Mesenchymal stem cell (in vitro differentiated cells and primary cell): ENCODE data around the gene LARGE1.

Experiments used
- DNase-seq: peaks from one replicate; pipeline ENCODE4 v3.0.0-alpha.2; 2013
- H2AFZ ChIP-seq: one replicate; pipeline ENCODE4 v1.6.1; 2013; ENCODE audit warnings: low read depth, mild to moderate bottlenecking, control low read depth, inconsistent platforms, low read length, moderate library complexity
- H2AK5ac ChIP-seq: 2 replicates; pipeline ENCODE4 v1.6.1; 2013; ENCODE audit warnings: low read length, moderate library complexity, mild to moderate bottlenecking, inconsistent platforms; ENCODE audit not compliant: severe bottlenecking
- H2BK120ac ChIP-seq: one replicate; pipeline ENCODE4 v1.6.1; 2013; ENCODE audit warnings: low read depth, mild to moderate bottlenecking, inconsistent platforms, low read length, moderate library complexity
- H2BK12ac ChIP-seq, 2 experiments: one replicate each; pipeline ENCODE4 v1.6.1; 2013; ENCODE audit warnings: inconsistent platforms in 2 of 2, low read length in 2 of 2, mild to moderate bottlenecking in 2 of 2, moderate library complexity in 2 of 2, control low read depth in 1 of 2
- H2BK15ac ChIP-seq: one replicate; pipeline ENCODE4 v1.6.1; 2013; ENCODE audit warnings: mild to moderate bottlenecking, low read depth, inconsistent platforms; ENCODE audit not compliant: poor library complexity, severe bottlenecking
- H2BK5ac ChIP-seq: 2 replicates; pipeline ENCODE4 v1.6.1; 2013; ENCODE audit warnings: low read depth, mild to moderate bottlenecking, low read length, control low read depth, inconsistent platforms; ENCODE audit not compliant: poor library complexity, severe bottlenecking
- H3K14ac ChIP-seq, 2 experiments: one replicate each; pipeline ENCODE4 v1.6.1; 2013; ENCODE audit warnings: inconsistent platforms in 2 of 2, low read length in 2 of 2, control low read depth in 1 of 2, mild to moderate bottlenecking in 1 of 2, moderate library complexity in 1 of 2
- H3K18ac ChIP-seq, 2 experiments: one replicate each; pipeline ENCODE4 v1.6.1; 2013; ENCODE audit warnings: inconsistent platforms in 2 of 2, low read length in 2 of 2, control low read depth in 1 of 2, low read depth in 1 of 2, mild to moderate bottlenecking in 1 of 2
- H3K23ac ChIP-seq, 2 experiments: one replicate each; pipeline ENCODE4 v1.6.1; 2013; ENCODE audit warnings: inconsistent platforms in 2 of 2, low read length in 2 of 2, mild to moderate bottlenecking in 2 of 2, moderate library complexity in 2 of 2, control low read depth in 1 of 2
- H3K27ac ChIP-seq: 2 replicates; pipeline ENCODE4 v1.5.1; 2013; ENCODE audit warnings: mild to moderate bottlenecking, moderate library complexity, low read length, control low read depth, inconsistent platforms; ENCODE audit not compliant: poor library complexity, severe bottlenecking
- H3K27me3 ChIP-seq, 2 experiments: 2 replicates each; pipeline versions ENCODE4 v1.6.1 to v1.7.0; 2013; ENCODE audit warnings: low read length in 2 of 2, mild to moderate bottlenecking in 2 of 2, moderate library complexity in 2 of 2, control low read depth in 1 of 2, inconsistent platforms in 1 of 2; ENCODE audit not compliant: control insufficient read depth in 1 of 2, insufficient read depth in 1 of 2
- H3K36me3 ChIP-seq, 2 experiments: 2 replicates each; pipeline versions ENCODE4 v1.6.1 to v1.7.0; 2013; ENCODE audit warnings: low read length in 2 of 2, control low read depth in 1 of 2, inconsistent platforms in 1 of 2, low read depth in 1 of 2, mild to moderate bottlenecking in 1 of 2; ENCODE audit not compliant: insufficient read depth in 2 of 2, control insufficient read depth in 1 of 2
- H3K4ac ChIP-seq, 2 experiments: one replicate each; pipeline ENCODE4 v1.6.1; 2013; ENCODE audit warnings: inconsistent platforms in 2 of 2, low read length in 2 of 2, mild to moderate bottlenecking in 2 of 2, moderate library complexity in 2 of 2, control low read depth in 1 of 2, low read depth in 1 of 2
- H3K4me1 ChIP-seq: 2 replicates; pipeline ENCODE4 v1.6.1; 2013; ENCODE audit warnings: low read depth, low read length, control low read depth; ENCODE audit not compliant: control insufficient read depth, insufficient read depth
- H3K4me2 ChIP-seq: 2 replicates; pipeline ENCODE4 v1.6.1; 2013; ENCODE audit warnings: low read length, mild to moderate bottlenecking, inconsistent platforms; ENCODE audit not compliant: poor library complexity, severe bottlenecking
- H3K4me3 ChIP-seq, 2 experiments: 2 replicates each; pipeline versions ENCODE4 v1.5.1 to v1.7.0; 2013; ENCODE audit warnings: low read length in 2 of 2, mild to moderate bottlenecking in 2 of 2, control low read depth in 1 of 2, low read depth in 1 of 2; ENCODE audit not compliant: insufficient read depth in 1 of 2
- H3K79me1 ChIP-seq: replicated peaks from 2 replicates; pipeline ENCODE4 v1.6.1; 2013; ENCODE audit warnings: mild to moderate bottlenecking, control low read depth, low read length, inconsistent platforms; ENCODE audit not compliant: poor library complexity, severe bottlenecking
- H3K9ac ChIP-seq: 2 replicates; pipeline ENCODE4 v1.7.0; 2013; ENCODE audit warnings: mild to moderate bottlenecking, low read length, moderate library complexity
- H3K9me3 ChIP-seq: 2 replicates; pipeline ENCODE4 v1.7.0; 2013; ENCODE audit warnings: mild to moderate bottlenecking, low read length; ENCODE audit not compliant: control insufficient read depth
- H4K8ac ChIP-seq: one replicate; pipeline ENCODE4 v1.6.1; 2013; ENCODE audit warnings: inconsistent platforms, mild to moderate bottlenecking, low read length, moderate library complexity
- H4K91ac ChIP-seq: one replicate; pipeline ENCODE4 v1.6.1; 2013; ENCODE audit warnings: mild to moderate bottlenecking, low read length, inconsistent platforms
- WGBS: methylation state at CpG from one replicate; pipeline ENCODE4 v1.1.7; 2013; ENCODE audit warnings: mixed read lengths; 5-methylcytosine and 5-hydroxymethylcytosine counted together

The LARGE1 gene

GRCh38 chr22:33666961-33667619 lies 253.2 kb downstream of the LARGE1 start:
- 35% methylated on average over 3 of the region's 6 CpGs for WGBS
- DNase-seq = no peak
- no peak overlapping the region for H4K91ac ChIP-seq
- no peak overlapping the region for H3K14ac ChIP-seq
- H3K27ac ChIP-seq = no peak overlapping the region
- no peak overlapping the region for H3K4ac ChIP-seq
- no peak overlapping the region for H3K18ac ChIP-seq
- no peak overlapping the region for H3K23ac ChIP-seq
- no peaks in the 10 kb centered on the region for H3K27me3 ChIP-seq
- H3K4me2 ChIP-seq = no peak overlapping the region
- H3K4me1 ChIP-seq = no peaks in the 10 kb centered on the region
- no peaks in the 10 kb centered on the region for H3K36me3 ChIP-seq
- no peak overlapping the region for H2BK15ac ChIP-seq
- no peak overlapping the region for H2BK5ac ChIP-seq
- H3K4me3 ChIP-seq = no peak overlapping the region
- no peak overlapping the region for H2AK5ac ChIP-seq
- no peak overlapping the region for H2BK120ac ChIP-seq
- H4K8ac ChIP-seq = no peak overlapping the region
- no peaks in the 10 kb centered on the region for H3K79me1 ChIP-seq
- no peaks in the 10 kb centered on the region for H3K9me3 ChIP-seq
- no peak overlapping the region for H2AFZ ChIP-seq
- H2BK12ac ChIP-seq = no peak overlapping the region
- no peak overlapping the region for H3K9ac ChIP-seq

- no peak overlapping the region for H2AFZ ChIP-seq
- no peak overlapping the region for H2BK5ac ChIP-seq
- H3K27me3 ChIP-seq = no peaks in the 10 kb centered on the region
- H3K79me1 ChIP-seq = no peaks in the 10 kb centered on the region
- H2BK120ac ChIP-seq = no peak overlapping the region
- DNase-seq = no peak
- H3K4me1 ChIP-seq = no peaks in the 10 kb centered on the region
- no peak overlapping the region for H3K4ac ChIP-seq
- no peak overlapping the region for H3K4me3 ChIP-seq
- H3K36me3 ChIP-seq = no peaks in the 10 kb centered on the region
- no peak overlapping the region for H3K18ac ChIP-seq
- H3K14ac ChIP-seq = no peak overlapping the region
- H2BK15ac ChIP-seq = no peak overlapping the region
- no peak overlapping the region for H2AK5ac ChIP-seq
- H3K27ac ChIP-seq = no peak overlapping the region
- WGBS = 84% methylated on average over 4 of the region's 4 CpGs
- no peak overlapping the region for H2BK12ac ChIP-seq
- H3K9me3 ChIP-seq = no peaks in the 10 kb centered on the region
- H4K91ac ChIP-seq = no peak overlapping the region
- no peak overlapping the region for H3K4me2 ChIP-seq
- no peak overlapping the region for H3K23ac ChIP-seq
- no peak overlapping the region for H4K8ac ChIP-seq
- H3K9ac ChIP-seq = no peak overlapping the region
These were observed 253.9 kb downstream of the LARGE1 start for GRCh38 chr22:33666279-33666960.

- Histone ChIP-seq H4K91ac (no peak overlapping the region), H3K9me3 (peaks cover 3% of the 10 kb centered on the region), H2BK15ac (no peak overlapping the region), H3K4ac (no peak overlapping the region), H3K4me1 (no peaks in the 10 kb centered on the region), H3K23ac (no peak overlapping the region), H3K27me3 (no peaks in the 10 kb centered on the region), H3K14ac (no peak overlapping the region), H3K4me2 (no peak overlapping the region), H2BK12ac (no peak overlapping the region), H3K36me3 (no peaks in the 10 kb centered on the region), H2BK120ac (no peak overlapping the region), H3K27ac (no peak overlapping the region), H3K9ac (peak overlapping the region; percentile 90), H4K8ac (no peak overlapping the region), H2BK5ac (no peak overlapping the region), H3K18ac (no peak overlapping the region), H2AFZ (no peak overlapping the region), H3K79me1 (no peaks in the 10 kb centered on the region), H3K4me3 (peak overlapping the region in 1 of 2 experiments; percentile 4), H2AK5ac (no peak overlapping the region)
- DNase-seq = no peak
- 97% methylated on average over 2 of the region's 2 CpGs for WGBS
These were observed 260.8 kb downstream of the LARGE1 start for GRCh38 chr22:33659448-33659847.

- H3K4me3 ChIP-seq = peak overlapping the region in 1 of 2 experiments; percentile 4
- H2BK15ac ChIP-seq = no peak overlapping the region
- H3K4ac ChIP-seq = no peak overlapping the region
- H3K18ac ChIP-seq = no peak overlapping the region
- H2AFZ ChIP-seq = no peak overlapping the region
- no peak overlapping the region for H2BK5ac ChIP-seq
- no peaks in the 10 kb centered on the region for H3K36me3 ChIP-seq
- H4K8ac ChIP-seq = no peak overlapping the region
- no peaks in the 10 kb centered on the region for H3K4me1 ChIP-seq
- H2BK12ac ChIP-seq = peak overlapping the region in 1 of 2 experiments; percentile 42
- H3K27ac ChIP-seq = no peak overlapping the region
- H3K4me2 ChIP-seq = no peak overlapping the region
- peak overlapping the region; percentile 90 for H3K9ac ChIP-seq
- H4K91ac ChIP-seq = no peak overlapping the region
- no peak overlapping the region for H2AK5ac ChIP-seq
- peaks cover 3% of the 10 kb centered on the region for H3K9me3 ChIP-seq
- DNase-seq = peak; percentile 83
- H3K14ac ChIP-seq = no peak overlapping the region
- WGBS = 91% methylated on average over 3 of the region's 3 CpGs
- no peak overlapping the region for H3K23ac ChIP-seq
- H3K27me3 ChIP-seq = no peaks in the 10 kb centered on the region
- no peak overlapping the region for H2BK120ac ChIP-seq
- no peaks in the 10 kb centered on the region for H3K79me1 ChIP-seq
These were observed 261.5 kb downstream of the LARGE1 start for GRCh38 chr22:33658775-33659174.
